GM10248 (cell line): ENCODE measurements around the gene TNN.

Experiments
- CTCF ChIA-PET: fragments of 300-600 bp; sonication (Branson Sonifier 250); formaldehyde crosslinking; extraction: SDS; loops from one replicate; lab custom pipeline; 2021; ENCODE audit warnings: antibody characterized with exemption; lab: Yijun Ruan, JAX
- POLR2A ChIA-PET: fragments of 350-650 bp; sonication (Branson Sonifier 250); formaldehyde crosslinking; extraction: SDS; loops from one replicate; lab custom pipeline; 2020; ENCODE audit warnings: antibody characterized with exemption; lab: Yijun Ruan, JAX
- DNase-seq: peaks from one replicate; pipeline ENCODE4 v3.0.0; 2012; ENCODE audit errors: extremely low spot score
- TF ChIP-seq, protein P1 (sequence below): IDR thresholded peaks from 2 replicates; pipeline ENCODE4 v1.5.1; 2012; ENCODE audit warnings: mild to moderate bottlenecking, low read depth; ENCODE audit errors: extremely low read depth, missing control alignments, control extremely low read depth

TNN gene

DNA sequence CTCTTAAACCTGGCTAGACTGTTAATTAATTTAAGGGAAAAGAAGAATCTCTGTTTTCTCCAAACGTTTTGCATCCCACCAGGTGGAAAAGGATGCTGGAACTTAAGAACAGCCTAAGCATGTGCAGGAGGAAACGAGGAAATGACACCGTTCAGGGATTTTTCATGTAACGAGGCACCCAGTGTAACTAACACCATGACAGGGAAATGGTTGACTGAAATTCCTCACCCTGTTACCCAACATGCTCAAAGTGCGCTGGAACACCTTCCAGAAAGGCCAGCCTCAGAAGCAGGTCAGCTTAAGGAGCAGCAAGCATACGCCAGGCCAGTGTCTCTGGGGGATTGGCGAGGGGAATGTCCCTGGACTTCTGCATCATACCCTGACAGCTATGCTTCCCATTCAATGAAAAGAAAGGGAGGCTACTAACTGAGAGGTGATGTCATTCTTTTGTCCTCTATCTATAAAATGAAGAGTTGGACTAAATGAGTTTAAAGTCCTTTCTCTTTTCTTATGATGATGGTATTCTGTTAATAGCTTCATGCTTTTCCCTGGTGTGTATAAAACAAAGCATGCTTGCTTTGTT is 21.6 kb downstream of the TNN start:
- ChIA-PET CTCF (interaction anchor here (0.7 to 1.4 kb wide), 3 partner anchors 12 to 66 kb away, joined by 3 read pairs; no protein-coding TSS in a partner anchor), POLR2A (no interaction called here)
- no peak for DNase-seq
- TF ChIP-seq, protein P1, sequence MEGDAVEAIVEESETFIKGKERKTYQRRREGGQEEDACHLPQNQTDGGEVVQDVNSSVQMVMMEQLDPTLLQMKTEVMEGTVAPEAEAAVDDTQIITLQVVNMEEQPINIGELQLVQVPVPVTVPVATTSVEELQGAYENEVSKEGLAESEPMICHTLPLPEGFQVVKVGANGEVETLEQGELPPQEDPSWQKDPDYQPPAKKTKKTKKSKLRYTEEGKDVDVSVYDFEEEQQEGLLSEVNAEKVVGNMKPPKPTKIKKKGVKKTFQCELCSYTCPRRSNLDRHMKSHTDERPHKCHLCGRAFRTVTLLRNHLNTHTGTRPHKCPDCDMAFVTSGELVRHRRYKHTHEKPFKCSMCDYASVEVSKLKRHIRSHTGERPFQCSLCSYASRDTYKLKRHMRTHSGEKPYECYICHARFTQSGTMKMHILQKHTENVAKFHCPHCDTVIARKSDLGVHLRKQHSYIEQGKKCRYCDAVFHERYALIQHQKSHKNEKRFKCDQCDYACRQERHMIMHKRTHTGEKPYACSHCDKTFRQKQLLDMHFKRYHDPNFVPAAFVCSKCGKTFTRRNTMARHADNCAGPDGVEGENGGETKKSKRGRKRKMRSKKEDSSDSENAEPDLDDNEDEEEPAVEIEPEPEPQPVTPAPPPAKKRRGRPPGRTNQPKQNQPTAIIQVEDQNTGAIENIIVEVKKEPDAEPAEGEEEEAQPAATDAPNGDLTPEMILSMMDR, result no peak

DNA sequence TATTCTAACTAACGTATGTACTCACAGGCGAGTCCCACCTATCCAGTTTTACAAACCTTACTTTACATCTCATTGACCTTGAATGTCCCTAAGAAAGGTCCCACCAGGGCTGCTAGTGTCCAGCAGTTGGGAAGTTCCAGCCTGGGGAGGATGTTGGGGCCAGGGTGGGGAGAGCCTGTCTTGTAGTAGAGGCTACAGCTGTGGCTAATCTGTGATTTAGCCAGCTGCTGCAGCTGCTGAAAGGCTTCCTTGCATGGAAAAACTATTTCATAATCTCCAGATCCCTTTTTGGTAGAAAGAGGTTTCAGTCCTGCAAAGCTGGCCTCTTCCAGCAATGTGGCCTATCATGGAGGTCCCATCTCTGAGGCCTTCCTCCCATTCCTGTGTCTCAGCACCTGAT is 23.1 kb downstream of the TNN start:
- no peak for DNase-seq
- TF ChIP-seq, protein P1, result no peak
- CTCF ChIA-PET, result interaction anchor here (0.8 to 1.8 kb wide), 6 partner anchors 9 to 61 kb away, joined by 3 to 5 read pairs (median 4); no protein-coding TSS in a partner anchor
- POLR2A ChIA-PET, result no interaction called here

DNA sequence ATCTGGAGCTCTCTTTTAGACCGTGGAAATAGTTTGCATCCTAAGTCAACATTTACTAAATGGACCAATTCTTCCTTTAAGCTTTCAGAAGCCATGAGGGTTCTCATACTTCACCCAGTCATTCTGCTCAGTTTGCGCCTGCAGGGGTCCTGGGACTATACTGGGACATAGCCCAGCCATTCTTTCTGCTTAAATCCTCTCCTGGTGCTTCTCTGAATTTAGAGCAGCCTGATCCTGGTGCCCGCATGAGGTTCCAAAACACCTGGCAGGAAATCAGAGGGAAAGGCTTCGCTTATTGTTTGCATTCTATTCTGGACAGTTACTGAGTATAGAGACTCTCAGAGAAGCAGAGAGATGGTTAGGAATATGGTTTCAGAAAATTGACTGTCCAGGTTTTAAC is 27.0 kb downstream of the TNN start:
- DNase-seq, result no peak
- POLR2A ChIA-PET, result no interaction called here
- CTCF ChIA-PET, result no interaction called here
- TF ChIP-seq, protein P1, result no peak

DNA sequence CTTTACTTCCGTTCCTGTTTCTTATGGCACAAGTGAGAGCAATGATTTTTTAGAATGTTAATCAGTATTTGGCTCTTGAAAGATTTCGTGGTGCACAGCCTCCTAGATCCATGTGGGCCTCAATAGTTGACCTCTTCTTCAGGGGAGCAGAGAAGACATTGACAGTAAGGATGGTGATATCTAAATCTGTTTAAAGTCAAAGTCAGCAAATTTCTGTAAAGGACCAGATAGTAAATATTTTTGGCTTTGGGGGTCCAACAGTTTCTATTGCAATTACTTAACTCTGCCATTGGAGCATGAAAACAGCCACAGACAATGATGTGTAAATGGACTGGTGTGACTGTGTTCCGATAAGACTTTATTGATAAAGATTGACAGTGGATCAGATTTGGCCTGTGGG is 27.4 kb downstream of the TNN start:
- ChIA-PET POLR2A (no interaction called here), CTCF (no interaction called here)
- TF ChIP-seq, protein P1, result no peak
- no peak for DNase-seq

DNA sequence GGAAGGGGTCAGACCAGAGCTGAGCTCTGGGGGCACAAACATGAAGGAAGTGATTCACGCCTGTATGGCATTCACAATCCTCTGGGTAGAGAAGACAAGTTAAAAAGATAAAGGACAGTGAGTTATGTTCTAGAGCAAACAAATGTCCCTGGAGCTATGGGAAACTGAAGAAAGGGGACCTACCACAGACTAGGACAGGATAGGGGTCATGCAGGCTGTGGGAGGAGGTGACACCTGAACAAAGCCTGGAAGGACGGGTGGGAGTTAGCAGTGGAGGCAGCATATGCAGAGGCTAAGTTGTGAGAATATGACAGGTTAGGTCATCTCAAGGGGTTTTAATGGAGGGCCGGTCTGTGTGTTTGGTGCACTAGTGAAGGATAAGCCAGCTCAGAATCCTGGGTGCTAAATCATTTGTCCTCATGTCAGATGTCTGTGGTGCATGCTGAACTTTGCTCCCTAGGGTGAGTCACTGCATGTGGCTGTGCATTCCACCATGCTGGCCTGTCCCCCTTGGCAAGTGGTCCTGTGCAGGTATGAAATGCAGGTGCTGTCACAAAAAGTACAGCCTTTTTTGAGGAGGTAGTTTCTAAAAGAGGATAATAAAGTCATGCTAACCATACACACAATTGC is 28.5 kb downstream of the TNN start:
- TF ChIP-seq, protein P1, result no peak
- ChIA-PET POLR2A (no interaction called here), CTCF (no interaction called here)
- no peak for DNase-seq

DNA sequence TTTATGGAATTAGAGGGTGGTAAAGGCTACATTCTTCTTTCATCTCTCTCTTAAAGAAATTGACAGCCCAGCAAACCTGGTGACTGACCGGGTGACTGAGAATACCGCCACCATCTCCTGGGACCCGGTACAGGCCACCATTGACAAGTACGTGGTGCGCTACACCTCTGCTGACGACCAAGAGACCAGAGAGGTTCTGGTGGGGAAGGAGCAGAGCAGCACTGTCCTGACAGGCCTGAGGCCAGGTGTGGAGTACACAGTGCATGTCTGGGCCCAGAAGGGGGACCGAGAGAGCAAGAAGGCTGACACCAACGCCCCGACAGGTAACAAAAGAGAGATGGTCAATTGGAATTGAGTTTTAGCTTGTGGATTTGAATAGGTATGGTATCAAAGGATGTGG is 29.7 kb downstream of the TNN start:
- no peak for DNase-seq
- TF ChIP-seq, protein P1, result no peak
- ChIA-PET POLR2A (no interaction called here), CTCF (interaction anchor here (0.9 to 2.0 kb wide), 4 partner anchors 18 to 68 kb away, joined by 3 to 4 read pairs (median 4); no protein-coding TSS in a partner anchor)
